ENCODE data around the gene GBX2.

The GBX2 gene

DNA sequence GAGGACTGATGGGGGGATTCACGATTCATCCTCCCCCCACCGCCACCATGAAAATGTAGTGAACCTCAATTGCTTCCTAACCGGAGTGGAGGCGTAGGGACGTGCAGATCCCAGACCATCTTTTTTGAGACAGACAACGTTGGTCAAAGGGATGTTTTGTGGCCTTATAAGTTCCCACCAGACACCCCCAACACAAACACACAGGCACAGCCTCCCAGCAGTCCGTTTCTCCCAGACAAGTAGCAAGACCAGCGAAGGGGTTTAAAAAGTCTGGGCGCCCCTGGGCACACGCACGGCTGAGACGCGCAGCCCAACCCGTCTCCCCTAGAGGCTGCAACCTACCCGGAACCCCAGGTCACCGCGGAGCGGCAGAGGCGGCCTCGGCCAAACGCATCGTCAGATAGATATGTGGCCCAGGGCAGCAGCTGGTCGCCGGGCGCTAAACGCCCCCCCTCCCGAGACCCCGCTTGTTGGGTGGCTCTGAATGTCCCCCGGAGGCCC lies 1.3 kb downstream of the GBX2 start:
- DNase-seq, result no peak

DNA sequence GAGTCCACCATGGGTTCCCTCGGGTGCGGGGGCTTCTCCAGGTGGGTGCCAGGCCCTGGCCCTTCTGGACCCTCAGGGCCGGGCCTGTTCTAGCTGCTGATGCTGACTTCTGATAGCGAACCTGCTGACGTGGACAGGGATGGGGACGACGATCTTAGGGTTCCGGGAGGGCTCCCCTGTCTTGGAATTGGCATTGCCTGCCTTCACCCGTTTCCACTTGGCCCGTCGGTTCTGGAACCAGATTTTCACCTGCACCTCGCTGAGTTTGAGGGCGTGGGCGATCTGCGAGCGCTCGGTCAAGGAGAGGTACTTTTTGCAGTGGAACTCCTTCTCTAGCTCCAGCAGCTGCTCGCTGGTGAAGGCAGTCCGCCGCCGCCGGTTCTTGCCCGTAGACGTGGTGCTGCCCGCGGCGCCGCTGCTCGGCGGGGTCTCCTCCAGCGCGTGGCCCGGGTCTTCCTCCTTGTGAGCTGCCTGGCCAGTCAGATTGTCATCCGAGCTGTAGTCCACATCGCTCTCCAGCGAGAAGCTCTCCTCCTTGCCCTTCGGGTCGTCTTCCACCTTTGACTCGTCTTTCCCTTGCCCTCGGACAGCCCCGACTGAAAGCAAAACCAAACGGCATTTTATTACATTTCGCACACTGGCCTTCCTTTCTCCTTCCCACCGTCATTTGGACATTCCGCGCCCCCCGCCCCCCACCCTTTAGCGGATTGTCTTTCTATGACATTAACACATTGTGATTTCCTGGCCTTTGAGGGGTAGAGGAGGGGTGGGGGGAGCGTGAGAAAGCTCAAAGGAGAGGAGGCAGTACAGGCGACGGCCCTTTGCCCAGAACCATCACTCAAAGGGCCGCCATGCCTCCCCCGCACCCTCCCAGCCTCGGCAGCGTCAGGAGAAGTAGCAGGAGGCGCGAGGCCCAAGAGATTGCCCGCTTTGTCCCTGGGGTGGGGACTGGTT lies 2.1 kb downstream of the GBX2 start:
- DNase-seq, result no peak

DNA sequence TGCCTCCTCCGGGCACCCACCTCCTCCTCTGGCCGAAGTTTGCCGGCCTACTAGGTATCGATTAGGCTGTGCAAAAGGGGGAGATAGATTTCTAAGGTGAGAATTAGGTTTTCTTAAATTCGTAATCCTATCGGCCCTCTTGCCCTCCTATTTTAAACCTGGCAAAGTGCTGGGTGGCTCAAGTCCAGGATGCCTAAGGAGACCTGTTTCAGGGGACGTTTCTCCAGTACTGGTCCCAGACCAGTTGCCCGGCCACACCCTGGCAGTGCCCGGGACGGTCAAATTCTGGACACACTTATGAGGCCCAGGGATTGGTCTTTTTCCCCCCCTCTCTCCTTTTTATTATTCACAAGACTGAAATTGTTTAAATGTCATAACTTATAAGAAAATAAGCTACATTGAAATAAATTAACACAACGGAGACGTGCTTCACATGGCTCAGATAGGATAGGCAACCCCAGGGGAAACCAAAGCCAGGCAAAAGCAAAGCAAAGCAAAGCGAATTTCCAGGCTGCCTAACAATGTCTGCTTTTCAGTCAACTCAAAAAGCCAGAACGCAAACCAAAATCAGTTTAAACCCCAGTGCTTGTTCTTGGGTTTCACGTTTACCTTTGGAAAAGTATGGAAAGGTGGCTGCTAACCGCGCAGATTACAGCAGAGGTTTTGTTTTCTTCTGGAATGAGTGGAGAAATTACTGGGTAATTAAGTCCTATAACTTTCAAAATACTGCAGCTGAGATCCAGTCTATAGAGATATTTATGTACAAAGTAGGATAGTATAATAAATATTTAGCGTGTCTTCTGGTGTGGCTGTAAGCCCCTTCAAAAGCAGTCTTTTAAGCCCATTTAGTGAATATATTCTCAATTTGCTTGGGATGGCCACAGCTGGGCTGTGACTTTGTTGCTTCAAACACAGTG lies 3.0 kb downstream of the GBX2 start:
- no peak for DNase-seq

DNA sequence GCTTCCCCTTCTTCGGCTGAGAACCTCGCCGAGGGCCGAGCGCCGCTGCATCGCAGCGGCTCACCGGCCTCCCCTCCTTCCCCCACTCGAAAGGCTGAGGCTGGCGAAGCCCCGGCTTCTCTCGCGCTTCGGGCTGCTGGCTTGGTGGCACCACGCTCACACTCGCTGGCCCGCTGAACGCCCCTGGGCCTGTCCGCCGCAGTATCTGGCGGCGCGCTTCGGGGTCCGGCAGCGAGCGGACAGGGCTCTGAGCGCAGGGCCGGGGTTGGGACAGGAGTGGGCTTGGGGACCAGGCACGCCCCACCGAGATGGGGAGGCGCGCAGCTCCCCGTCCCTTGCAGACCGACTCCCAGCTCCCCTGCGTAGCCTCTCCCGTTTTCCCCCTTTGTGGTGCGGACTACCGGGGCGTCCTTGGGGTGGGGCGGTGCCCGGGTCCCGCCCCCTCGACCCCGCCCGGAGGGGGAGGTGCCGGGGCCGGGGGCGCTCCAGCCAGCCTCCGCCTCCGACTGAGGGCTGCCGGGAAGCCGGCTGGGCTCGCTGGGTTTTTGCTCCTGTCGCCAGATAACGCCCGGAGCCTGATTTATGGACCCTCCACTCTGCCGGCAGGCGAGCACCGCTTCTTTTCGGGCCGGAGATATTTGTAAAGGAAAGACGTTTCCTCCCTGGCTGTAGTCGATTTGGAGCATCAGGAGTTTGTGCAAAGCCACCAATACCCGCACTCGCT lies 3.8 kb downstream of the GBX2 start:
- DNase-seq, result no peak

DNA sequence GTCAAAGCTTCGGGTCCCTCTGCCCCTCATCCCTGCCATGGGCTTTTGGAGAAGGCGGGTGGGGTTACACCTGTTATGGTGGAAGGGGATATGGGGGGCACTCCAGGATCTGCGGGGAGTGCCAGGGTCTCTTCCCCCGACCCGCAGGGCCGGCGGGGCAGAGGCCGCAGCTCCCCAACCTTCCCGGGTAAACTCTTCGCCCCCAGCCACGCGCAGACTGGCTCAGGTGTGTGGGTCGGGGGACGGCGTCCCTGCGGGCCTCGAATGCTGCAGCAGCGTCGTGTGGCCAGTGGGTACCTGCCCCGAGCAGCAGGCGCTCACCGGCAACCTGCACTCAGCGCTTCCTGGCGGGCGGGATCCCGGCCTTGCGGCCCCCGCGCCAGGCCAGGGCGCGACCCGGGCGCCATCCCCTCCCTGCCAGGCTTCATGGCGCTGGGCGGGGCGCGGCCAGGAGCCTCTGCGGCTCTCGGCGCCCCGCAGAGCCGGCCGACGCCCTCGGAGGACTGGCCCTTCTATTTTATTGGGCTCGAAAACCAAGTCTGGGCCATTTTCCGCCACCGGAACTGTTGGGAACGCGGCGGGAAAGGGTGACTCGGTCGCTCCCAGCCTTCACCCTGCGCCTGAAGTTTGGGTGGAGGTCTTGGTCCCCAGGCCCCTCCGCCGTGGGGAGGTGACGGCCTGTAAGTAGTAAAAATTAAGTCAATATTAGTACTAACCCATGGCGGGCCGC lies 4.5 kb downstream of the GBX2 start:
- DNase-seq, result no peak

DNA sequence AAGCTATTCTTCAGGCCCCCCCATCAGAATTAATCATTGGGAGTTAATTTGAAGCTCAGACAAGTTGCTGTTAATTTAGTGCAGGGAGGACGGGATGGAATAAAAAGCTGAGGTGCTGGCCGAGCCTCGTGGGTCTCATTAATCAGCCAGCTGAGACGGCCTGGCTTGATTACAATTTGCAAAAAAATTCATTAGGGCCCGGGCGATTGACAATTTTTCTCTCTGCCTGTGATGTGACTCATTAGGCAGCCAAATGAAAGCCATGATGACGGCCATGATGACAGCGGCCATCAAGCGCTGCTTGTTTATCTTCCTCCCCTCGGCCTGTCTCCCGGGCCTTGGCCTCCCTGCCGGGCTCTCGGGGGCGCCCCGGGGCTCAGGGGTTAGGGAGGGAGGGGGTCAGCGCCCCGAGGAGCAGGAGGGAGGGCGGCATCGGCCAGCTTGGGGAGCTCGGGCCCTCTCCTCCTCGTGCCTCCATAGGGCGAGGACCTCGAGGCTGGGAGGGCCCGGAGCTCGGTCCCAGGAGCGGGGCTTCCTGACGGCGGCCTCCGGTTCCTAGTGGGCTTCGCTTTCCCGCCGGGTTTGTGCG lies 5.2 kb downstream of the GBX2 start:
- no peak for DNase-seq

DNA sequence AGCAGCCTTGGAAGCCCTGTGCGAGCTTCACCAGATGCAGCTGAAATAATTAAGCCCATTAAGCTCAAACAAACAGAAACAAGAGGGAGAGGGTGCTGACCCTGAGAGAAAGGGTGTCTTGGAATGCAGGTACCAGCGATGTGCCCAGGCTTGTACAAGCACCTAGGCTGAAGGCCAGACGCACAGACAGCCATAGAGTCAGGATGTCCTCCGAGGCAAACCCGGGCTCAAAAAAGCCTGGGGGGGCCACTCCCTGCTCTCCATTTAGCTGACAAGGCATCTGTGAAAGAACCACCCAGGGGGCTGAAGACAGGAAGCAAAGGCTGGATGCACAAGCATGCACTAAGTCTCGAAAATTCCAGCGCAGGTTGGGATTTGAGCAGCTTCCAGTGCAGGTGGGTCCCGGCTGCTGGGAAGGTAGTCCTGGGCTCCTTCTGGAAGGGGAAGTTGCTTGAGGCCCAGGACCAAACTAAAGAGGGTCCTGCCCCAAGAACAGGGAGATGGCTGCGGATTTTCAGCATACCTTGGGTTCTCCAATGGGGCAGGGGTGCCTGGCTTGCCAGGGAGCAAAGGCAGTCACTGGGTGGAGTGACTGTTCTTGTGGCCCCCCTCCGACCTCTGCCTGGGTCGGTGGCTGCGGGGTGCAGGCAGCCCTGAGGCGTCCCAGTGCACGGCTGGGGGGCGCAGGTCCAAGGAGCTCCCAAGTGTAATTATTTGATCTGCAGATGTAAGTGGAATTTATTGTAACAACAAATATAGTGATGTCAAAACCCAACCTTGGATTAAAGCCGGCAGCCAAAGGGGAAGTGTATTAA lies 5.9 kb downstream of the GBX2 start:
- no peak for DNase-seq

DNA sequence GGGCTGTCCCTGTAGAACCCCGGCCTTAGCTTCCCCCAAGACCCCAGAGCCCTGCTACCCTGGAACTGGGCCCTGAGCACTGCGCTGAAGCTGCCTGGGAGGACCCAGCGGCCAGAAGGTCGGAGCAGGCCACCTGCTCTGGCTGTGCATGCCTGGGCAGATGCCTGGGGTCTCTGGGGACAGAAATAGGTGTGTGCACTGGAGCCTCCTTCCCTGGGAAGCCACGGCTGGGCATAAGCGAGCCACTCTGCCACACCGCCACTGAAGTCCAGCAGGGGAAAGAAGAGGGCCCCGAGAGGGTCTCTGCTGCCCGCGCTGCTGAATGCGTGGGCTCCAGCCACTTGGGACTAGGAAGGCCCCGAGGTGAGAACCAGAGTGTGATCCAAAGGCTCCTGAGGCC lies 6.7 kb downstream of the GBX2 start:
- no peak for DNase-seq

DNA sequence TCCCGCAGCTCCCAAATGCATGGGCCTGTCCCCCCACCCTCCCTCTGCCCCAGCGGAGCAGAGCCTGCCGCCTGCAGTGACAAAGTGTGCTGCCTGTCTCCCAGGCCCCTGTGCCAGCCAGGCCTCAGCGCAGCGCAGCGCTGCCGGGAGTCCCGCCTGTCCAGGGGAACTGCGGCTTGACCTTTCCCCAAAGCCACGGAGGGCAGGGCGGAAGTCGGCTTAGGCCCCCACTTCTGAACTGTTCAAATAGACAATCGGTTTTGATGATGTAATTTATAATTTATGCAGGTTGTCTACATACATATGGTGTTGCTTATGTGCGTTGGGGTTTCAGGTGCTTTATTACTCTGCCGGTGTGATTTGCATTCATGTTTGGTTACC lies 7.1 kb downstream of the GBX2 start:
- no peak for DNase-seq

DNA sequence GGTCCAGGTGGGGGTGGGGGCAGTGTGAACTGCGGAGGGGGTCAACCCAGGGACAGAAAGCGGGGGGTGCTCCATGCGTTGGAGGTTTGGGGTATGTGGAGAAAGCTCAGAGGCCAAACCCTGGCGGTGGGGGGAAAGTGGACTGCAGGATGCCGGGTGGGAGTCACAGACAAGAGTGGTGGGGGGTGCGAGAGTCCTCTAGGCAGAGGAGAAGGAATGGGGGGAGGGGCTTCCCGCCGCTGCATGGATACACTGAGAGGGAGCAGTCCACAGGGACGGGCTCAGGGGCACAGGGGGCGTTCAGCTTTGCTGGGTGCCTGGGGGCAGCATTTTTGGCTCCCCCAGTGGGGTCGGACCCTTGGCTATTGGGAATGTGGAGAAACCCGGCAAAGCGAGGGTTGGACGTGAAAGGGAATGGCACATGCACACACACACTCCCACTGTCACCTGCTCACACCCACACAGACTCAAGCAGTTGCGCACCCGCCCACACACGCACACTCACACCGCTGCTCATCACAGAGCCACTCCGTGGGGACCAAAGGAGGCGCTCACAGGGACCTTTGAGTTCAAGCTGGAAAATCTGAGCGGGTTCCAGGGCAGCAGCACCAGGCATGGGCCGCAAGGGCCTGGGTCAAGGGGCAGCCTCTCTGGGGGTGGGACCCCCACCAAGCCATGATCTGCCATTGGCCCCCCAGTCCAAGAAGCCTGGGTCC lies 7.7 kb downstream of the GBX2 start:
- no peak for DNase-seq

DNA sequence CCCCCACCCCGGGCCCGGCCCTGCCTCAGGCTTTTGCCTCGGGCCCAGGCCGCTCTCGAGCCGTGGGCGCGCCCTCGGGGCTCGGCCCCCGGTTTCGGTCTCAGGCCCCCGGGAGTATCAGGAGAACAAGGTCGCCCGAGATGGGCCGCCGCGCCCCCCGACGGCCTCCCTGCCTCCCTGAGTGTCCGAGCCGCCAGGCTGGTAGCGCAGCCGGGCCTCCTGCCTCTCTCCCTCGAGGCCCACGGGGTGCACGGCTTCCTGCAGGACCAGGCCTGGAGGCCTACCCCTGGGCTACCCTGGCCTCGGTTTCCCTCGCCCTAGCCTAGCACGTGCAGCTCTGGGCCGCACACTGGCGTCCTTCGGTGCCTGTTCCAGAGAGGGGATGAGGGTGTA lies 8.4 kb downstream of the GBX2 start:
- no peak for DNase-seq

DNA sequence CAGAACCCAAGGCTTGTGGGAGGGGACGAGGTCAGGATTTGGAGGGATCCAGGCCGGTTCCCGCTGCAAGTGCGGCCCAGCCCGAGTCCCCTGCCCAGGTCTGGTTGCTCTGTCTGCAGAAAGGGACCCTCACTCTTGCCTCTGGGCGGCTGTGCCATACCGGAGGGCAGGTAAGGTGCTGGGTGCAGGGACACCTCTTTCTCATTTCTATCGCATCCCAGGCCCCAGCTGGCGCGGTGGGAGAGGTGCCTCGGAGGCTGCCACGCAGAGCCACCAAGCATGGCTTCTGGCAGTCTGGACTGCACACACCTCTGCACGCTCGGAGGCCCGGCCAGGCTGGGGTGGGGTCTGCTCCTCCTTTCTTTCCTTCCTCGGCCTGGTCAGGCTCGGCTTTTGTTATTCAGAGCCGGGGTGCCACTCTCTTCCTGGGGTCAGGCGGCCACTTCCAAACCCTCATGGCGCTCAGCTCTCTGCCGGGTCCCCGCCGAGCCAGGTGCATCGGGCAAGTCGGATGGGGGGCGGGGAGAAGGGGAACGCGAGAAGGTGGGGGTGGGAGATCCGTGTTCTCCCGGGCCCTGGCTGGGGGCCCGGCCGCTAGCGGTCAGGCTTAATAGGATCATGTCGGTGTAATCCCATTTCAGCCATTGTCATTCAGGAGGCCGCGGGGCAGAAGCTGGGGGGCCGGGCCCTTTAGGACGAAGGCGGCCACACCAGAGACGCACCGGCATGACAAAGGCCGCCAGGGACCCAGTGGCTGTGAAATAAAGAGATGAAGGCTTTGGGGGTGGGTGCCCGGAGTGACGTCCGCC lies 9.0 kb downstream of the GBX2 start:
- DNase-seq, result no peak

DNA sequence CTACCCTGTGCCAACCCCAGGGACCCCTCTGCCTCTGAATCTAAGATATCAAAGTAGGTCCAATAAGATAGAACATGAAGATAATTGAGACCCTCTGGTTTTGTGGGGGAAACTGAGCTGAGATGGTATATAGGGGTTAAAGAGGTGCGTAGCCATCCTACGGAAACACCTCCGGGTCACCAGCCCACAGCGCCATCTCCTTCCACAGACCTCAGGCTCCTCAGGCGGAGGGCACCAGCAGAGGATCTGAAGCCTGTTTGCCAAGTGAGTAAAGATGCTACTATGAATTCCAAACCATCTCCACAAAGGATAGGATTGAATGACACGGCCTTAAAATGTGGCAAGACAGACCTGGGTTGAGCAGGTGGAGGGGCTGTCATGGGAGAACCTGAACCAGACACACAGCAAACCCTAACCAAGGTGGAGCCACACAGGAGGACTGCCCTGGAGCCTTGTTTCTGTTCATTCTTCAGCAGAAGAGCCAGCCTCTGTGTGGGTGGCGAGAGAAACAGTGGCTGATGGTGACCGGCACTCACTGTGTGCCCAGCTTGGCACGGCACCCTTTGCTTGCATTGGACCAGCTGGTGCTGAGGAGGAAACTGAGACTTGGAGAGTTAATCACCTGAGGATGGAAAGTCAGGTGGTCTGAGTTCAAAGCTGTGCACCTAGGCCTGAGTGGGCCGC lies 10.2 kb downstream of the GBX2 start:
- DNase-seq, result no peak

DNA sequence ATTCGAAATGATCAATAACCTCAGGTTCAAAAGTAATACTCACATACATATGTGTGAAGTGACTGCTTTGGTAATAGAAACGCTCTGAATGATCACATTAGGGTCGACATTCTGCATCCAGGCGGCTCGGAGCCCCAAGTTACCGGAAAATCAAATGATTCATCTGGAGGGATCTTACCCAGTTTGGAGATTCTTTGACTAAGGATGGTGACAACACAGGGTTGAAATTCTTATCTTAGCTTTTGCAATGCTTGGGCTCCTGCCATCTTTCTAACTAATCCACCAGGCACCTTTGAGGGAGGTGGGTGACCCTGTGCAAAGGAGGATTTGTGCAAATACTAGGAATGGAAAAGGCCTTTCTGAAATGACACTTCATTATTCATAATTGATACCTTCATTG lies 10.8 kb downstream of the GBX2 start:
- DNase-seq, result no peak

DNA sequence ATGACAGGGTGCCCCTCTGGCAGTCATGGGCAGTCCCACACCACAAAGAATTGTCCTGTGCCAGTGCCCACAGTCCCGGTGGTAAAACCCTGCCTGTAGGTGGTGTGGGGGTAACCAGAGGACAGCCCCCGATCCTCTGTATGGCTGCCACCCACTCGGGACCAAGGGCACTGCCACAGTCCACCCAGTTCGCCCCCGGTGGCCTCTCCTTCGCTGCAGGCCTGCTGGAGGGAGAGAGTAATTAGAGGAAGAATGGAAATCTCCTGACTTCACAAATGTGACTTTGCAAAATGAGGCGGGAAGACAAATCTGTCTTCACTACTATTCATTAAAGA lies 11.4 kb downstream of the GBX2 start:
- no peak for DNase-seq

DNA sequence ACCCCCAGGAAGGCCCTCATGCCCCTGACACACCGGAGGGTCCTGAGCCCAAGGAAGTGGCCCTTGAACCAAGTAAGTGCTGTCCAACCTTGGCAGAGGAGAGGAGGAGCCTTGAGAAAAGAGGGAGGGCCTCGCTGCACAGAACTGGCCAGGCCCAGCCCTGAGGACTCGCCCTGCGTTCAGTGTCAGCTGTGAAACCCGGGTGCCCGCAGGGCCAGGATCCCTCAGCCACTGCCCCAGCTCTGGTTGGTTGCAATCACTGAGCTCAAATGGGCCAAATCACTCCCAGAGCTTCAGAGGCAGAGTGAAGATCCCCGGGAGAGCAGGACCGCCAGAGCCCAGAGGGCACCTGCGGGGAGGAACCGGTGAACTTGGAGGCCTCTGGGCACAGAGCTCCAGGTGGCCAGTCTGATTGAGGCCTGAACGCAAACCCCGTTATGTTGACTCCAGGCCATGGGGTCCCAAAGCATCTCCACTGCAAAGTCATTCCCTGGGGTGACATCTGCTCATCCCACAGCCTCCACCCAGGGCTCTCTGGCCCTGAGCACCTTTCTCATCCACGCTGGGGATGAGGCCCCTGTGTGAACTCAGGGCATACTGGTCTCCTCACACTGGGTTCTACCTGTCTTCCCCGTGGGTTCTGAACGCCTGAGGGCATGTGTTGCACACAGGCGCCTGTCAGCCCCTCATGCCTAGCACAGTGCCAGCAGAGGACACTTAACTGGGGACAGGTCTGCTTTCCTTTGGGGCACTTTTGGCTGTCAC lies 11.9 kb downstream of the GBX2 start:
- DNase-seq, result no peak

DNA sequence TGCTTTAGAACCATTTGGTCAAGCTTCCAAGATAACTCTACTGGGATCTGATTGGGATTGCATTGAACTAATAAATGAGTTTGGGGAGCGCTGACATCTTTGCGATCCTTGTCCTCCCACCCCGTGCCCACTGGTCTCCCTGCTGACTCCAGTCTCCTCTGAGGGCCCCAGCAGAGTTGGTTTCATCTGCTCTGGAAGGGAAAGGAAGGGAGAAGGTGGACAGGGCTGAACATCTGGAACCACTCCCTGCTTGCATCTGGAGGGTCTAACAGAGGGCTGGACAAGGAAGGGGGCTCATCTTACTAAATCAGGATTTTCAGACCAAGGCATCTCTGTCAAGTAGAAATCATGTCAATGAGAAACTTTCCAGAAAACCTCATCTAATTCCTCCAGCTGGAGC lies 12.8 kb downstream of the GBX2 start:
- no peak for DNase-seq

DNA sequence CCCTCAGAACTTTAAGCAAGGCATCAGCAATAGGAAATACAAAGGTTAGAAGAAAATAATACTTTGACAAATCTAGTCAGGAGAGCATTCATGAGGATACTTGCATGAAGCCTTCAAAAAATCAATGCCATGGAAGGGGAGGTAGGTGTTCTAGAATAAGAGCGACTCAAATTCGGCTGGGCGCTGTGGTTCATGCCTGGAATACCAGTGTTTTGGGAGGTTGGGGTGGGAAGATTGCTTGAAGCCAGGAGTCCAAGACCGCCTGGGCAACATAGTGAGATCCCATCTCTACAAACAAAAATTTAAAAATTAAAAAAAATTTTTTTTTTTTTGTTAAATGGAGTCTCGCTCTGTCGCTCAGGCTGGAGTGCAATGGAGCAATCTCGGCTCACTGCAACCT lies 21.8 kb downstream of the GBX2 start:
- DNase-seq, result no peak

Measured in activated naive CD4-positive, alpha-beta T cell treated with Interleukin-2 at 50 U/mL for 16 hours (primary cell).